T-cell (primary cell): ENCODE results near the gene RABGAP1L. TPM values are rescaled to one million over a fixed set of nuclear protein-coding genes. Genes with fewer than 3 reads are reported as not detected.

ENCODE experiments used
- ATAC-seq, 4 experiments: fragments of 200-7000 bp in 3 of 4; fragments of 150-1000 bp in 1 of 4; cut with Tn5 transposase; replicated peaks in 1 of 4; 1 replicate in 3 of 4; 2 replicates in 1 of 4; pipeline ENCODE4 v1.10.0; 2021; ENCODE audit warnings: moderate library complexity in 3 of 4, mild to moderate bottlenecking in 2 of 4, moderate number of reproducible peaks in 1 of 4
- CTCF ChIA-PET, 2 donors: fragments of 300-600 bp; sonication (Branson Sonifier 250); formaldehyde crosslinking; loops; one replicate each; lab custom pipeline; 2022; ENCODE audit warnings: antibody characterized with exemption in 2 of 2; lab: Charles Lee
- POLR2A ChIA-PET, 2 donors: fragments of 300-600 bp; sonication (Branson Sonifier 250); formaldehyde crosslinking; loops; one replicate each; lab custom pipeline; 2022; ENCODE audit warnings: antibody characterized with exemption in 2 of 2; lab: Charles Lee
- DNase-seq, 35 experiments: peaks; one replicate each; pipeline versions ENCODE4 v3.0.0 to v3.0.0-alpha.2; 2013 to 2023
- H3K27ac ChIP-seq: one replicate; pipeline ENCODE4 v1.5.1; 2013; ENCODE audit warnings: low read length
- H3K27me3 ChIP-seq, 2 experiments: replicated peaks in 1 of 2; 1 replicate in 1 of 2; 2 replicates in 1 of 2; pipeline versions ENCODE4 v1.6.1 to v1.7.0; 2013; ENCODE audit warnings: low read length in 1 of 2, mixed read lengths in 1 of 2; ENCODE audit not compliant: control insufficient read depth in 2 of 2, insufficient read depth in 2 of 2; ENCODE audit errors: extremely low read depth in 1 of 2
- H3K36me3 ChIP-seq, 2 donors: 1 replicate in 1 of 2; 2 replicates in 1 of 2; pipeline versions ENCODE4 v1.6.1 to v1.7.0; 2013; ENCODE audit warnings: low read length in 1 of 2; ENCODE audit not compliant: control insufficient read depth in 2 of 2, insufficient read depth in 1 of 2; ENCODE audit errors: extremely low read depth in 1 of 2
- H3K4me1 ChIP-seq, 2 experiments: 1 replicate in 1 of 2; 2 replicates in 1 of 2; pipeline versions ENCODE4 v1.6.1 to v1.7.0; 2013; ENCODE audit warnings: low read length in 2 of 2, mixed read lengths in 1 of 2; ENCODE audit not compliant: insufficient read depth in 2 of 2, control insufficient read depth in 1 of 2; ENCODE audit errors: extremely low read depth in 1 of 2
- H3K4me3 ChIP-seq, 2 donors: 1 replicate in 1 of 2; 2 replicates in 1 of 2; pipeline versions ENCODE4 v1.5.1 to v1.7.0; 2013; ENCODE audit warnings: mild to moderate bottlenecking in 2 of 2, low read length in 1 of 2, moderate library complexity in 1 of 2; ENCODE audit not compliant: control insufficient read depth in 1 of 2; ENCODE audit errors: extremely low read depth in 1 of 2
- H3K9me3 ChIP-seq: 2 replicates; pipeline ENCODE4 v1.7.0; 2013
- H3K27ac Mint-ChIP-seq, 2 donors: one replicate each; pipeline ENCODE4 v1.8.0; 2020 to 2021; ENCODE audit warnings: mild to moderate bottlenecking in 2 of 2, mixed read lengths in 2 of 2
- H3K27me3 Mint-ChIP-seq, 2 donors: one replicate each; pipeline ENCODE4 v1.8.0; 2021 to 2022; ENCODE audit warnings: mixed read lengths in 2 of 2
- H3K36me3 Mint-ChIP-seq: one replicate; pipeline ENCODE4 v1.8.0; 2021; ENCODE audit warnings: mixed read lengths
- H3K4me1 Mint-ChIP-seq, 3 donors: one replicate each; pipeline ENCODE4 v1.8.0; 2020 to 2022; ENCODE audit warnings: mixed read lengths in 3 of 3, mild to moderate bottlenecking in 1 of 3
- H3K4me3 Mint-ChIP-seq, 3 donors: one replicate each; pipeline ENCODE4 v1.8.0; 2020 to 2022; ENCODE audit warnings: mild to moderate bottlenecking in 3 of 3, mixed read lengths in 3 of 3, moderate library complexity in 3 of 3
- H3K9me3 Mint-ChIP-seq, 3 donors: one replicate each; pipeline ENCODE4 v1.8.0; 2020 to 2022; ENCODE audit warnings: mixed read lengths in 3 of 3
- WGBS: methylation state at CpG from one replicate; pipeline ENCODE4 v1.1.5; 2013; ENCODE audit warnings: missing lambda C conversion rate; ENCODE audit not compliant: insufficient coverage; 5-methylcytosine and 5-hydroxymethylcytosine counted together
- total RNA-seq, 35 experiments: library from RNA in 6 of 35; stranded (reverse) in 6 of 35; fragments of 120-200 nt in 1 of 35; gene quantifications; one replicate each; pipeline versions ENCODE4 v1.2.1 to v1.2.4 and lab custom pipeline; 2013 to 2026

Gene RABGAP1L
- total RNA-seq, 5 donors from 2014 or later (not counting 1 experiment from before 2014, with no cell fraction given), result 75.0 to 108 (median 82.3) TPM

GRCh38 chr1:174157157-174157806 lies 2.0 kb upstream of the RABGAP1L start:
- ATAC-seq, result no peak
- Histone ChIP-seq H3K27me3 (no peaks in the 10 kb centered on the region), H3K4me3 (no peak overlapping the region), H3K4me1 (peaks cover 15 to 44% of the 10 kb centered on the region in 2 experiments), H3K9me3 (no peaks in the 10 kb centered on the region), H3K27ac (peak overlapping the region; percentile 96), H3K36me3 (no peaks in the 10 kb centered on the region)
- Mint-ChIP-seq H3K27ac (peak overlapping the region; percentile 23 to 84), H3K36me3 (no peaks in the 10 kb centered on the region), H3K4me3 (peak overlapping the region in 2 of 3 donors; percentile 21 to 91), H3K4me1 (peaks cover 46 to 71% (median 68%) of the 10 kb centered on the region in 3 donors), H3K27me3 (no peaks in the 10 kb centered on the region), H3K9me3 (no peaks in the 10 kb centered on the region)
- peak in 1 of 35 experiments; percentile 43 for DNase-seq
- WGBS, result 20% methylated on average over 1 of the region's 3 CpGs
- ChIA-PET CTCF (no interaction called here), POLR2A (interaction anchor here in 1 of 2 donors (0.6 to 1.1 kb wide), 2 partner anchors 135 to 188 kb away, joined by 3 read pairs; partner anchors contain the start of gene RC3H1)

- CTCF ChIA-PET, result interaction anchor here in 1 of 2 donors (0.5 to 1.0 kb wide), 4 partner anchors 34 to 636 kb away, joined by 3 read pairs; no protein-coding TSS in a partner anchor
- H3K4me1 ChIP-seq, result peaks cover 10 to 39% of the 10 kb centered on the region in 2 experiments
- DNase-seq (peak in 20 of 35 experiments; percentile 2 to 81 (median 32)), ATAC-seq (peak; percentile 11 to 52 (median 14))
- H3K4me3 Mint-ChIP-seq, result peak overlapping the region; percentile 91 to 95 (median 95)
- no peaks in the 10 kb centered on the region for H3K27me3 ChIP-seq
- no peaks in the 10 kb centered on the region for H3K27me3 Mint-ChIP-seq
- H3K27ac ChIP-seq, result peak overlapping the region; percentile 96
- no peaks in the 10 kb centered on the region for H3K9me3 ChIP-seq
- peak overlapping the region; percentile 96 to 98 for H3K27ac Mint-ChIP-seq
- POLR2A ChIA-PET, result interaction anchor here (0.6 to 1.1 kb wide), 4 partner anchors 12 to 1877 kb away, joined by 3 to 4 read pairs (median 3); partner anchors contain the start of genes RC3H1 (in 1 of the 2) and ZBTB37 (in 1 of the 2)
- no peaks in the 10 kb centered on the region for H3K36me3 ChIP-seq
- H3K9me3 Mint-ChIP-seq, result no peaks in the 10 kb centered on the region
- H3K4me3 ChIP-seq, result peak overlapping the region; percentile 72 to 88
- H3K4me1 Mint-ChIP-seq, result peaks cover 47 to 66% (median 62%) of the 10 kb centered on the region in 3 donors
- H3K36me3 Mint-ChIP-seq, result no peaks in the 10 kb centered on the region
- 0% methylated on average over 16 of the region's 23 CpGs for WGBS
These were observed 511 bp upstream of the RABGAP1L start for GRCh38 chr1:174158767-174159251.

GRCh38 chr1:174160109-174160473 lies 771 bp downstream of the RABGAP1L start:
- ATAC-seq (no peak), DNase-seq (no peak)
- WGBS, result 8% methylated on average over 7 of the region's 14 CpGs
- H3K4me3 ChIP-seq, result peak overlapping the region; percentile 78 to 88
- Mint-ChIP-seq H3K36me3 (peaks cover 4% of the 10 kb centered on the region), H3K9me3 (no peaks in the 10 kb centered on the region), H3K27ac (peak overlapping the region; percentile 84 to 86), H3K4me3 (peak overlapping the region; percentile 91 to 95 (median 95)), H3K27me3 (no peaks in the 10 kb centered on the region), H3K4me1 (peaks cover 55 to 74% (median 68%) of the 10 kb centered on the region in 3 donors)
- no peaks in the 10 kb centered on the region for H3K27me3 ChIP-seq
- H3K9me3 ChIP-seq, result no peaks in the 10 kb centered on the region
- CTCF ChIA-PET, result no interaction called here
- POLR2A ChIA-PET, result no interaction called here
- peaks cover 10 to 37% of the 10 kb centered on the region in 2 experiments for H3K4me1 ChIP-seq
- H3K27ac ChIP-seq, result peak overlapping the region; percentile 74
- H3K36me3 ChIP-seq, result no peaks in the 10 kb centered on the region

GRCh38 chr1:174160603-174161002 lies 1.3 kb downstream of the RABGAP1L start:
- Mint-ChIP-seq H3K27ac (peak overlapping the region; percentile 84 to 86), H3K4me1 (peaks cover 58 to 74% (median 73%) of the 10 kb centered on the region in 3 donors), H3K36me3 (peaks cover 4% of the 10 kb centered on the region), H3K9me3 (no peaks in the 10 kb centered on the region), H3K4me3 (peak overlapping the region; percentile 91 to 95 (median 95)), H3K27me3 (no peaks in the 10 kb centered on the region)
- no peaks in the 10 kb centered on the region for H3K9me3 ChIP-seq
- H3K36me3 ChIP-seq, result no peaks in the 10 kb centered on the region
- H3K27ac ChIP-seq, result no peak overlapping the region
- peaks cover 10 to 42% of the 10 kb centered on the region in 2 experiments for H3K4me1 ChIP-seq
- DNase-seq, result no peak
- no peak for ATAC-seq
- ChIA-PET POLR2A (interaction anchor here in 1 of 2 donors (0.6 kb wide), 1 partner anchor 209 kb away, joined by 3 read pairs; no protein-coding TSS in a partner anchor), CTCF (interaction anchor here in 1 of 2 donors (1.5 kb wide), 1 partner anchor 57 kb away, joined by 5 read pairs; no protein-coding TSS in a partner anchor)
- H3K4me3 ChIP-seq, result peak overlapping the region in 1 of 2 donors; percentile 88
- whole genome bisulfite sequencing, result 82% methylated on average over 2 of the region's 5 CpGs
- no peaks in the 10 kb centered on the region for H3K27me3 ChIP-seq

- Mint-ChIP-seq H3K4me1 (peaks cover 70 to 80% (median 79%) of the 10 kb centered on the region in 3 donors), H3K27ac (peak overlapping the region in 1 of 2 donors; percentile 45), H3K36me3 (peaks cover 14% of the 10 kb centered on the region), H3K9me3 (no peaks in the 10 kb centered on the region), H3K27me3 (no peaks in the 10 kb centered on the region), H3K4me3 (peak overlapping the region; percentile 59 to 91 (median 63))
- no peaks in the 10 kb centered on the region for H3K9me3 ChIP-seq
- no peaks in the 10 kb centered on the region for H3K27me3 ChIP-seq
- H3K4me1 ChIP-seq, result peaks cover 10 to 37% of the 10 kb centered on the region in 2 experiments
- ChIA-PET CTCF (interaction anchor here in 1 of 2 donors (0.6 to 1.5 kb wide), 2 partner anchors 22 to 56 kb away, joined by 3 to 5 read pairs; no protein-coding TSS in a partner anchor), POLR2A (interaction anchor here in 1 of 2 donors (0.6 kb wide), 1 partner anchor 9 kb away, joined by 3 read pairs; no protein-coding TSS in a partner anchor)
- no peak for ATAC-seq
- 75% methylated on average over 2 of the region's 6 CpGs for WGBS
- no peak overlapping the region for H3K4me3 ChIP-seq
- H3K36me3 ChIP-seq, result peaks cover 0 to 3% of the 10 kb centered on the region in 2 donors
- no peak for DNase-seq
- no peak overlapping the region for H3K27ac ChIP-seq
These were observed 2.5 kb downstream of the RABGAP1L start for GRCh38 chr1:174161813-174162212.

GRCh38 chr1:174164826-174165225 lies 5.5 kb downstream of the RABGAP1L start:
- no peak overlapping the region for H3K27ac ChIP-seq
- no peaks in the 10 kb centered on the region for H3K27me3 ChIP-seq
- ATAC-seq (no peak), DNase-seq (no peak)
- H3K27ac Mint-ChIP-seq, result peak overlapping the region in 1 of 2 donors; percentile 5
- no peaks in the 10 kb centered on the region for H3K9me3 ChIP-seq
- no peak overlapping the region for H3K4me3 ChIP-seq
- CTCF ChIA-PET, result no interaction called here
- H3K36me3 ChIP-seq, result peaks cover 0 to 3% of the 10 kb centered on the region in 2 donors
- POLR2A ChIA-PET, result no interaction called here
- 100% methylated on average over 2 of the region's 2 CpGs for WGBS
- H3K36me3 Mint-ChIP-seq, result peaks cover 25% of the 10 kb centered on the region
- no peak overlapping the region for H3K4me3 Mint-ChIP-seq
- no peaks in the 10 kb centered on the region for H3K9me3 Mint-ChIP-seq
- H3K4me1 Mint-ChIP-seq, result peaks cover 67 to 82% (median 80%) of the 10 kb centered on the region in 3 donors
- peaks cover 2 to 36% of the 10 kb centered on the region in 2 experiments for H3K4me1 ChIP-seq
- no peaks in the 10 kb centered on the region for H3K27me3 Mint-ChIP-seq
